ENCODE data around the gene SOX6.

Gene SOX6

DNA sequence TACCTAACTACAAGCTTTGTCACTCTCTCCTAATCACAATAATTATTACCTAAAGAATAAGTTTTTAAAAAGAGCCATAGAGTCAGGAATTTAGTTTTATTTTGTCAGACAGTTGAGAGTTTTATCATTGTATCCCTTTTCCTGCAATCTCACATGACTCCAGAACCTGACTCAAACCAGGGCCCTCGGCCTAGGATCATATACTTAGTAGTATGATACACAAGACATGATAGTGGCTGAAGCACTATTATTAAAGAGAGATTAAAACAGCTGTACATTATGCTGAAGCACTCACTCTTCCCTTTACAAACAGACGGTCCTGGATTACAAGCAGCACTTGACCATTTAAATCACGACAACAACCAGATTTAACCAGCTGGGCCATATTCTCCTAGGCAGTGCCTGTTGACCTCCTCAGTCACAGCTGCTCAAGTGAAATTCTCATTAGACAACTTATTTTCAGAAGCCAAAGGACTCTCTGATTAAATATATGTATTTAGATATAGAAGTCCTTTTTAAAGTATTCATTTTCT, 44.0 kb downstream of the SOX6 start:
- DNase-seq = no peak

DNA sequence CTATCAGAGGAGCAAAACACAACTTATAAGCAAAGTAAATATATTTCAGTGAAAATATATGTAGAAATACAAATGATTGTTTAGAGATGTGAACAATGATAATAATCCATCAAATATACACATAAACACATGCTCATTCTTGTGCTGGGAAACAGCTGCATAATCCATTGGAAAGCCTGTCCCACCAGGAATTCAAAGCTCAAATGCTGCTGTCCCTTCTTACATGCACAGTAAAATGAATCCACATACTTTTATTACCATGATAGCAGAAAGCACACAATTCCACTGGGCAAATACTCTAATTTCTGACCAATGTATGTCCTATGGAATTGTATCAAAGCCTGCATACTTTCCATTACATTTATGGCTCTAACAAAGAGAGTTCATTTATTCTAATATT, 44.5 kb downstream of the SOX6 start:
- no peak for DNase-seq

DNA sequence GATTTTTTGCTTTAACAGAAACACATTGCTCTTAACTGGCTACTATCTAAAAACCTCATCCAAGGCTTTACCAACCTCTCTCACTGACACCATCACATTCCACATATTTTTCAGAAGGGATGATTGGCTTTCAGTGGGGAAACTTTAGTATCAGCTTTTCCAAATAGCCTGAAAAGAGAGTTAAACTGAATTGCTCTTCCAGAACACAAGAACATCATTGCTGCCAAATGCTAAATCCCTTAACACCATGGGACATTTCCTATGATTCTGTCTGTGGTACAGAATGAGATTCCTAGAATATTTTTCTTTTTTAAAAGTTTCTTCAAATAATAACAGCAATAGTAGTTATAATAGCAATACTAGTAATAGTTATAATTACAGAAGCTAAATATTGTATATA, 45.4 kb downstream of the SOX6 start:
- no peak for DNase-seq

DNA sequence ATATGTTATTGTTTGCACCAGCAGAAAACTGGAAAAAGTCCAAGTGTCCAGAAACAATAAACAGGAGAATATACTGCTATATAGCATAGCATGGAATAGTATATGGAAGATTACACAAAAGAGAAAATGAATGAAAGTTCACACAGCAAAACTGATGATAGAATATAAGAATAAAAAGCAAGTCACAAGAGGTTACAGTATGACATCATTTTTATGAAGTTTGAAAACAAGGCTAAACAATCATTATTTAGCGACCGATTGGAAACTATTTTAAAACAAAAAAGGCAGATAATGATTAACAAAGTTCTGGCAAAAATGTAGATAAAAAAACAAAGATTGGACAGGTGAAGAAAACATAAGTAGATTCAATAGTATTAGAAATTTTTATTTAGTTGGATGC, 47.1 kb downstream of the SOX6 start:
- no peak for DNase-seq

DNA sequence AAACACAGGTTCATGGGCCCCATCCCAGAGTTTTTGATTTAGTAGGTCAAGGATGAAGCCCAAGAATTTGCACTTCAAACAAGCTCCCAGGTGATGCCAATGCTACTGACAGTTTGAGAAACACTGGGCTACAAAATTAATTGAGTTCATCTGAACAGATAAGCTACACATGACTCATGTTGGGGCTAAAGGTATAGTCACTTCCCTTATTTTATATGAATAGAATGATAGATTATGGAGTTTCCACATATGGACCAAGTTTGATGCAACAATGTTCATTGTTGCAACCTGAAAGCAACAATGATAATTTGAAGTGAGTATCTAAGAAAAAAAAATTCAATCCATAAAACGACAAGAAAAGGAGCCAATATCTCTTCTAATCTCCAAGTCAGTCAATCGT, 54.9 kb downstream of the SOX6 start:
- DNase-seq = no peak

DNA sequence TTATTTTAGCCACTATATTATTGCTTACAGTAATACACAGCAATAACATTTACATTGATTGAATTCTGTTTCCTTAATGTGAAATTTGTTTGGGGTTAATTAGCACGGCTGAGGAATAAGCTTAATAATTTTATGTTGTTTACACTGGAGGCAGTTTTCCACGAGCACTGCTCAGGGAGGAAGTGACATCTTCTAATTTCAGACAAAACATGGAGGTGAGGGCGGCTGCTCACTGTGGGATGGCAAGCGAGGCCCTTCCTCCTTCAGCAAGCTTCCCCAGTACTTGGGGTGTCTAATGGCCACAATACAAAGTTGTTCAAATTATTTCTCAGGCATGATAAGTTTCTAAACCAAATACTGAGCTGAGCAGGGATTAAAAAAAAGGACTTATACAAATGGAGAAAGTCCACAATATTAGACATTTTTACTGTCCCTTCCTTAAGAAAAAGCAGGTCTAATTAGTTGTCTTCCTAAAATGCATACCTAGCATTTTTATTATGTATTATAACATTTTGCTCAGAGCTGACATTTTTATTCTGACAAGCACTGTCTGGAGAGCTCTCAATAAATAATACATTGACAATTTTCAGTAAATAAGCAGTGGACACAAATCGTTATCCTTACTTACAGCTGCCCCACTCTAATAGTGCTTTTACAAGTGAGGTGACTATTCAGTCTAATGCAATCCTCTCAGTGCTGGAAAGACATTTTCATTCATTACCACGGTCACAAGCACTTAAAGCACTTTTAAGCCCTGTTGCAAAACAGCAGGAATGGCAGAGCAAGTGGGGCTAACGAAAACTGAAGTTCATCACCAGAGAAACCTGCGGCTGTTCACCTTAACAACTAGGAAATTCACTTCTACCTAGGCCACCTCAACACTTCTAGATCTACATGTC, 56.2 kb downstream of the SOX6 start:
- no peak for DNase-seq

DNA sequence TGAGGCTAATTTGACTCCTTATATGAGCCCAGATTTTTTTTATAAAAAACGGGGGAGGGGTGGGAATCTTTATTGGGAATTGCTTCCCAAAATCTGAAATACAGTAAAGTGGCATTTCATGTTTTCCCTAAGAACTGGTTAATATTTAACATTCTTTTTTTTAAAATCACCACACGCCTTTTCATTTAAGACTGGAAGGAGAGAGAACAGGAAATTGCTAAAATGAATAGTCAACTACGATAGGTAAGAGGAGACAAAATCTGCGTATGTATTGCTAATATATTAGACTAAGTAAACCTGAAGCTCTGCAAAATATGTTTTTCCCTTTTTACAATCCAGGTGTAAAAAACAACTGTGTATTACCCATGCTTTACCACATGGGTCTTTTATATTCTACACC, 57.0 kb downstream of the SOX6 start:
- no peak for DNase-seq

DNA sequence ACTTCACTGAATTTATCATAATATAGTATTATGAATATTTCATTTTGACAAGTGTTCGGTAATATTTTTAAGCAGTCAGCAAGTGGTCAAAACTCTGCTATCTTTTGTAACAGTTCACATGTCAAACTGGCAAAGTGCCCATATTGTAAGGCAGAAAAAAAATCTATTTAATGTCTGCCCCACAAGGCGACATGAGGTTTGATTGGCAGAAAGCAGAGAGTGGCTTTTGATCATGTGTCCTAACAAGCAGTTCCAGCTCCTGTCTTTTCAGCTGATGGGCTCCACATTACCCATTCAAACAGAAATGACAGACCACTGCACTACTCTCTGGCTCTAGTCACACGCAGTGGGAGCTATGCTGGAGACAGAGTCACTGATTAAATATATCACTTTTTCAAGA, 59.0 kb downstream of the SOX6 start:
- no peak for DNase-seq

DNA sequence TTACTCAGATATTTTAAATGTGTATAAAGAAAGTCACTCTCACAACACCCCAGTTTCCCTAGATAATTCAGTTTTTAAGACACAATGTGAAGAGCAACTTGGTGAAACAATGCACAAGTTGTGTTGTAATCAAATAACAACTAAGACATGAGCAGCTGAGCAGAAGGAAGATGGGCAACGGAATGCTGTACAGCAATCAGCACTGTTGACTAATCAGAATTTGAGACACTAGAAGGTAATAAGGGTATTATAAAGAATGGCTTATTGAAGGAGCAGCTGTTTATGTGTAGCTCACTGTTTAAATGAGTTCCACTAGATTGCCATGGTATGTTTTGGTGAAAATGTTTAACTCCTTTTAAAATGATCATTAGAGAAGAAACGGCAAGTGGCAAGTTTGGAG, 60.1 kb downstream of the SOX6 start:
- DNase-seq = no peak

DNA sequence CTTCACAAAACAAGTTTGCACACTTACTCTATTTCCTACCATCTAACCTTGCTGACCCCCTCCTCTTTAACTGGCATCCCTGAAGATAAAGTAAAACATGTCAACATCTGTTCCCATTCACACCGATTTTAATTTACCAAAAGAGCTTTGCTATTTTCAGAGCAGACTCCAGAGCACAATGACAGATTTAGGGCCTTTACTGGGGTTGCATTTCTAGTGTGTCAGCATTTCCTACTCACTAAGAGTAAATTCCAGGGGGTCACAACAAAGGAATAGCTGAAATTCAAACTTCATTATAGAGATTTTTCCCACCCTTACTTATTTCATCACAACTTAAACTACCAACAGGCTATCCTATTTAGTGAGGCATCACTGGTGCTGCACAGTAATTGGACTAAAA, 60.8 kb downstream of the SOX6 start:
- DNase-seq = no peak

DNA sequence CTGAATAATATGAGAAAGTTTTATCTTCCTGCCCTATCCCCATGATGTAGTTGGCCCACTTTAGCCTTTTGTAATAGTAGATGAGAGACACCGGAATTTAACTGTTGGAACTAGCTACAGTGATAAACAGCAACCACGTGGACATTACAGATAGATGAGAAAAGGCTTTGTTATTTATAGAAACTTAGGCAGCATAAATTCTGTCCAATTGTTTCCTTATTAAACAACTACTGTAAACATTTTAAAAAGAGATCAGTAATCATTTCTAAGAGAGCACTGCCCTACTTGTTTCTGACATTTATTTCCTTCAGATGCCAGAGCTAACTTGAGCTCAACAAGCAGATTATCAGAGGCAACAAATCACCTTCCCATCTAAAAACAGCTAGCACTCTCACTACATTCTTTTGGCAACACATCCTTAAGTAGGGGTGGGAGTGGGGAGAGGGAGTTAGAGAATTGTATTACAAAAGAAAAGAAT, 63.1 kb downstream of the SOX6 start:
- no peak for DNase-seq

DNA sequence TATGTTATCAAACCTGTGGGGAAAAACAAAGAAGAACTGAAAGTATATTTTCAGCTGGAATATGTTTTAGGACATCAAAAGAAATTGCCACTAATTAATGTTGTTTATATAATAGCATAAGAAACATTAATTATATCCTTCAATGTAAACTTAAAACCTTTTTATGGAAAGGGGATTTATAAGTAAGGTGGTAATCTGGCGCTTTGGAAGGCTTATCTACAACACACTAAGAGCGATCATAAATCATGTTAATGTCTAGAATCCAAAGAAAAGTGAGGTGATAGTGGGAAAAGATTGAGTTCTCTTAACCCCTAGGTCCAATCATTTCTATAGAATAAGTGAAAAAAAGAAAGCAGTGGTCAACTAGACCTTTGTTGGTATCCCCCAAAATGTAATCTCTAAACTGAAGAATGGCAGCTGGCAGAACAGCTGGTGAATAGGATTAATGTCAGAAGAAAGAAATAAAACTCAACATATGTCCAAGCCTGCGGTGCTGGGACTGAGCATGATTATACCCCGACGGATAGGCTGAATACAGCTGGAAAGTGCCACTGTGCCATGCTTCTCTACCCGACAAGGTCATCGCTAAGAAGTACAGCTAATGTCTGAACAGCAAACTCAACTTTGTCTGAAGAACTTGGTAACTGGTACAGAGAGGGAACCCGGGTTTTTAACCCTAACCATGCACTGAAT, 64.0 kb downstream of the SOX6 start:
- DNase-seq = no peak

DNA sequence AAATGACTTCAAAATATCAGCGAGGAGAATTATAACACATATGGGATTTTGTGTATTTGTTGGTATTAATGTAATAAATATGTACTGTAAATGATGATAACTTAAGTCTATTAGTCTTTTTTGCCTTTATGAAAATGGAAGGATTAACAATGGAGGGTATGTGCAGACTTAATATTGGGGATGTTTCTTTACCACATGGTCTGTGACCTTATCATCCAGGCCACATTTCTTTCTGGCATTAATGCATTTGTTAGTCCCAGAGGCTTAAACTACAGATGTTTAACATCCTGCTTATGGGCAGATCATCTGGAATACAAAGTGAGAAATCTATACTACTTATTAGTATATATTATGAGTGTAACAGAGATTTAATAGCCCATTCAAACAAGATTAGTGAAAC, 64.6 kb downstream of the SOX6 start:
- DNase-seq = no peak

DNA sequence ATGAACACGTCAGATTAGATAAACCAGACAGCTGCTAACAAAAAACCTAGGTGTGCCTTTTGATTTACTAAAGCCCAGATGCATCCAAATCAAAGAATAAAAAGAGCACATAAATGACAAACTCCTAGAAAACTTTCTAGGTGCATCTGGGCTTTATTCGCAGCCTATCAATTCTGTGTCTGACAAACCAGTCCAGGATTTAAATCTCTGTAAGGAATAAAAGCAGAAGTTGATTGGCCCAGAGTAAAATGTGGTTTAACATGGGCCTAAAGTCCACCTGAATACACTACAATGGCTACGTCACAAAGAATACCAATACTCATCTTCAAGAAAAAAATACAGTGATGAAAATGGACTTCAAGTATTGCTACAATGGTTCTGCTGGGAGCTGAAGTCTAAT, 66.8 kb downstream of the SOX6 start:
- DNase-seq = no peak

DNA sequence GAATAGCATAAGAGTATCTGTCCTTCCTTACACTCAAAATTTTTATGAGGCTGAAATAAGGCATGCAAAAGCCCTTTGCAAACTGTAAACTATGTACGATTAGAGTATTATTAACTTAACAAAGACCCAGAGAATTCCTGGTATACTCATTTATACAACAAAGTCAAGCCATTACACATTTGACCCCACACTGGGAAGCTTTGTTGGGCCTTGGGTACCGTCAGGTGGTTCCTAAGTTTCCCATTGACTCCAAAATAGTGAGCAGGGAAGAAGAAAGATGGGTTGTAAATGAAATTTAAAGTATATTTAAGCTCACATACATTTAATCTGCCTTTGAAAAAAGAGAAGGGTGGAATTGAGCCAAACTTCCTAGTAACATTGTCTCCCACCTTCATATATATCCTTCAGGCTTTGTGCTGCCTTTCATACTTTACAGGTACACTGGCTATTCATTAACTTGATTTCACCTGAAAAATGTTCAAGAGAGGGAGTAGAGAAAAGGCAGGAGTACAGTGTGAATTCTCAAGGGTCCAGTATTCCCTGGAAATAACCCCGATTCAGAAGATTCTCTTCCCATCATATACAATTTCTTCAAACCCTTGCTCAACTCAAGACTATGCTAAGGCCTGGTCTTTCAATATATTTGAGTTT, 68.6 kb downstream of the SOX6 start:
- DNase-seq = no peak

DNA sequence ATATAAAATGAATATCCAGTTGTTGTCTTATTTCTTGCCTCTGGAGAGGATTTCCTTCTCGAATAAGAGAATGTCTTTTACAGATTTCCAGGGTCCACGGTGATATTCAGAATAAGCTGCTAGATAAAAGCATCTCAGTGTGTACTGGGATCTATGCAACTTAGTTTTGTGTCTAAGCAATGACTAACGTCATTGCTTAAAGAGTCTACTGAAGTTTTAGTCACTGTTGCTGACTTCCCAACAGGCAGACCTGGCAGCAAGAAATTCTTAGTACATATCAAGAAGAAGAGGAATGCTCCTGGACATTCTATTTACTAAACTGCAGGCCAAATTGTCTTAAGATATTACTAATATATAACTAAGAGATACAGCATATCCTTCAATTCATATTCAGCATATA, 70.3 kb downstream of the SOX6 start:
- DNase-seq = no peak

DNA sequence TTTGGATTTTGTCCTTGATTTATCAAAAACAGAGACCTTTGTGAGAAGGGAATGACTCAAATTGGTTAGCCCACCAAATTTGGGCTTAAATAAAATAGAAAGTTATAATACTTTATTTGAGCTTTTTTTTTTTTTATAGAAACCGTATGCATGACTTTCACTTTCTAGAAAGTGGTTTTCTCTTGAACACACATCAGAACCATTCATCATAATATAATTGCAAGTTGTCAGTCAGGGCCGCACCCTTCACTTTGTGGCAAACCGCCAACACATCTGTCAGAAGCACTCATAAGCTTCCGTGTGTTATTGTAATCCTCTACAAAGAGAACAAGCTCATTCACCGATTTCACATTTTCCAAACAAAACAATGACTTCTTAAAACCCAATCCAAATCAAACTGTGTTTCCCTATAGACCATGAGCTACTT, 76.1 kb downstream of the SOX6 start:
- no peak for DNase-seq

DNA sequence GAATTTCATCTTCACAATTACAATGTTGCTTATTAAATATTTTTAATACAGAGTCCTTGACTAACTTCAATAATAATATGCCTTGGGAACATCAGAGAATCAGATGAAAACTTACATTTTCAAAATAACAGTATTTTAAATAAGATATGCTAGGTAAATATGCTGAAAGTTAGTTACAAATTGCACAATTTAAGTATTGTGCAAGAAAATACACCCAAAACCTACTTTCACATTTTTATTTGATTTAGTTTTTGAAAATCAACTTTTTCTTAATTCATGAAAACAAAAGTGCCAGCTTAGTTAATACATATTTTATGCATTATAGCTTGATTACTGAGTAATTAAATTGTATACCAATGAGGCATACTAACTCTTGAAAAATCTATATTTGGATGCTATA, 76.8 kb downstream of the SOX6 start:
- DNase-seq = no peak

DNA sequence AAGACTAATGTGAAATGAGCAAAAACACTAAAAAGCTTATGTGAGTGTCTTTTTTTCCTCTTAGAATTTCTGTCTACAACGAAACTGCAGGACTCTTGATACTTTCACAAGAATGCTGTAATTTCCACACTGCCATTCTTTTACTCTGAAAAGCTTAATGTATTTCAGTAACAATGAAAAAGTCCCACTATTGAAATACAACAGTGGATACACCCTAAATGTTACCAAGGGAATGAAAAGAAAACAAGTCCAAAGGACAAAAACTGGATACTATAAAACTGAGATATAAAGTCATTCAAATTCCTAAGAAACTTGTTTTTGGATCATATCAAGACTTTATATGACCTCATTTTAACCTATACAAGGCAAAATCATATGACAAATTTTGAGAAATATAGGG, 77.4 kb downstream of the SOX6 start:
- no peak for DNase-seq

DNA sequence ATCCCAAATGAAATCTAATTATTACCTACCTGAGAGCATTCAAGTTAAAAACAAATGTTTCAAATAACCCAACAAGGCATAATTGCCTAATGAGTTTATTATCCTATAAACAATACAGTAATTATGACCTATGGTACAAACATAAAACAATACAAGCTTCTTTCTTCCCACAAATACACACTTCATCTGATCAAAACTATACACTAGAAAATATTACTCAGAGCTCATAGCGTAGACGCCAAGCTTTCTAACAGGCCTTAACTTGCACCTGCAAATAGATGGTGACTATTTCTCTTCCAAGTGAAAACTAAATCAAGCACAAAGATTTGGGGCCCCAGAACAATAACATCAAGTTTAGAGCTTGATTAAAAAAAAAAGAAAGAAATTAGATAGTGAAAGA, 78.1 kb downstream of the SOX6 start:
- DNase-seq = no peak

DNA sequence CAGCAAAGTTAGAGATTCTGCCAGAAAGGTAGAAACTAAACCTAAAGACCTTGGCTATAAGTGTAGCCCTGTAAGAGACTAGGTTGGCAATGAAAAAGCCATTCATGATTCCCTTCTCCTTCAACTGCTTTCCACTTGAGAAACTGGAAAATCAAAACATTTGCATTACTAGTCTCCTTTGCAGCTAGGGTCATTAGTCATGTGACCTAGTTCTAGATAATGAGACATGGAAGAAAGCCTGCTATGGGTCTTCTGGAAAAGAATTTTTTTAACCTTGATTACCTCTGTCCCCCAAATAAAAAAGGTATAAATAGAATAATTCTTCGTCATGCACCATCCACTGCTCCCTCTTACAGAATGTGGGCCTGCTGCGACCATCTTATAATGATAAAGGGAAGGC, 80.1 kb downstream of the SOX6 start:
- DNase-seq = no peak

DNA sequence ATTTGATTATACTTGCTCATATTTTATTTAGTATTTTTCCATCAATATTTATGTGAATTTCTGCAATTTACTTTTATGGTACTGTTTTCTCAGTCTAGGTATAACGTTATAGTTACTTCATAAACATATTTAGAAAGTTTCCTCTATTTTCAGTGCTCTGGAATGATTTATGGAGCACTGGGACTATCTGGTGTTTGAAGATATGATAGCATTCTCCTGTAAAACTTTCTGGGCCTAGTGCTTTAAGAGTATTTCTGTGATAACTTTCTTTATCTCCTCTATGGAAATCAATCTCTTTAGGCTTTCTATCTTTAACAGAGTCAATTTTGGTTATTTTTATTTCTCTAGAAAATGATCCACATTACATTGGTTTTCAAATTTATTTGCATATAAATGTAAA, 85.1 kb downstream of the SOX6 start:
- DNase-seq = no peak

DNA sequence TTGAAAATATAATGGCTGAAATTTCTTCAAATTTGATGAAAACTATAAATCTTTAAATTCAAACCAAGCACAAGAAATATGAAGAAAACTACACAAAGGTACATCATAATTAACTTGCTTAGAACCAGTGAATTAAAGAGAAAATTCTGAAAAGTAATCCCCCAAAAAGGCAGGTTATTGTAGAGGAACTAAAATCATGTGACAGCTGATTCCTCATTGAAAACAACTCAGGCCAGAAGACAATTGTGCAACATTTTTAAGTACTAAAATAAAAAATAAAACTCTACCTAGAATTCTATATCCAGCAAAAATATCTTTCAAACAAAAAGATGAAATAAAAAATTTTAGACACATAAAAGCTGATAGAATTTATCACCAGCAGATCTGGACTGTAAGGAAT, 90.3 kb downstream of the SOX6 start:
- DNase-seq = no peak

DNA sequence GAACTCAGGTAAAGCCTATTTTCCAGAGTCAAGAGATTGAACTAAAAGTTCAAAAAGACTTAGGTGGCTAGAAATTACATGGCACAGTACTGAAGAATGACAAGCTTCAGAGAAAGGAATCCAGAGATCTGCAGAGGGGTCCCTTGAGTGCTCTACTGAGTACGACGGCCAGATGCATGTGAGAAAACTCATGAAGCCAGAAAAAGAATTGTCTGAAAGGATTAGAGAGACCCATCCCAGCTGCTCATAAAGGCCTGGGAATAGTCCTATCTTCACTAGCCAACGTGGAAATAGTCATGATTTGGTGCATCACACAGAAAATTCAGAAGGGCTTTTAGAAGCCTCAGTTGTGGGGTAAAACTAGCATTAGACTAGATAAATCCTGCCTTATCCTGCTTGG, 91.3 kb downstream of the SOX6 start:
- no peak for DNase-seq
